Measurements from ENCODE around the gene GARIN5A. TPM values are rescaled to one million over a fixed set of nuclear protein-coding genes. Genes with fewer than 3 reads are reported as not detected.

Gene GARIN5A
- total RNA-seq, 2 donors from 2014 or later = 1.1 TPM; not detected in 1

DNA sequence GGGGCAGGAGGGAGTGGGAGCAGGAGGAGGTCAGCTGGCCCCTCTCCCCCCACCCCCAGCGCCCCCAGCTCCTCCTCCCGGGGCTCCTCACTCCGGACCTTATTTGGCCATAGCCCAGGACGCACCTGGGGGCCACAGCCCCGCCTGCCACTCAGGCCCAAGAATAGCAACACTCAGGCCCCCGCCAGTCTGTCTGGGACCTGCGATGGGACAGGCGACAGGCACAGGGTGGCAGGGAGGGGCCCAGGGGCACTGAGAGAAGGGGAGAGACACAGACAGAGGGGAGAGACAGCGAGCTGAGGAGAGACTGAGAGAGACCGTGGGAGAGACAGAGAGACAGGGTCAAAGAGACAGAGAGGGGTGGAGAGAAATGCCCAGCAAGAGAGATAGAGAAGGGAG, 24.1 kb upstream of the GARIN5A start:
- Mint-ChIP-seq H3K27ac (no peak overlapping the region), H3K36me3 (no peaks in the 10 kb centered on the region)

DNA sequence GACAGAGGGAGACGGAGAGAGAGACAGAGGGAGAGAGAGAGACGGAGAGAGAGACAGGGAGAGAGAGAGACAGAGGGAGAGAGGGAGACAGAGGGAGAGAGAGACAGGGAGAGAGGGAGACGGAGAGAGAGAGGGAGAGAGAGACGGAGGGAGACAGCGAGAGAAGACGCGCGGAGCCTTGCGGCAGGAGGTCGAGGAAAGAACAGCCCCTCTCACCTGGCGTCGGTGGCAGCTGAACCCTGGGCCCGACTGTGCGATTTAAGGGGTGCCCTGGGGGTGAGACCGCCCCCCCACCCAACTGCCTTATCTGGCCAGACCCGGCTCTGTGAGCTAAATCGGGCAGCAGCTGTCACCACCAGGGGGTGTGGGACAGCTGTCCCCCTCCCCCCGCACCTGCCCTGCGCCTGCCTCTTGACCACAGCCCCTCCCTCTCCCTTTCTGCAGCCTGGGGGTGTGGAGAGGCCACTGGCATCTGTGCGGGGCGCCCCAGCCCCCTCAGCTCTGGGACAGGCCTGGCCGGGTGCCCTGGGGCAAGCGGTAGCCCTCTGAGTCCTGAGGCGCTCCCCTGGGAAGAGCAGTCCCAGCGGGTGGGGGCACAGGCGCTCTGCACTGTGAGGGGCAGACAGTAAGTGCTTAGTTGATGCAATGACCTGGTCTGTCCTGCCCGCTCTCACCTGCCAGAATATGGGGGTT, 23.6 kb upstream of the GARIN5A start:
- Mint-ChIP-seq H3K9me3 (no peaks in the 10 kb centered on the region), H3K27ac (no peak overlapping the region), H3K36me3 (no peaks in the 10 kb centered on the region), H3K4me1 (ENCODE audit: low read depth in 2 of 2) (no peaks in the 10 kb centered on the region), H3K27me3 (no peaks in the 10 kb centered on the region), H3K4me3 (no peak overlapping the region)
- ATAC-seq (peak; percentile 19 to 63), DNase-seq (ENCODE audit: low spot score) (no peak)

More for the DNA sequence above, 24.1 kb upstream of the GARIN5A start:
- ATAC-seq = peak; percentile 21 to 34
- no peaks in the 10 kb centered on the region for H3K9me3 Mint-ChIP-seq
- DNase-seq (ENCODE audit: low spot score) = no peak
- H3K4me3 Mint-ChIP-seq = no peak overlapping the region
- H3K27me3 Mint-ChIP-seq = no peaks in the 10 kb centered on the region
- H3K4me1 Mint-ChIP-seq (ENCODE audit: low read depth in 2 of 2) = no peaks in the 10 kb centered on the region

DNA sequence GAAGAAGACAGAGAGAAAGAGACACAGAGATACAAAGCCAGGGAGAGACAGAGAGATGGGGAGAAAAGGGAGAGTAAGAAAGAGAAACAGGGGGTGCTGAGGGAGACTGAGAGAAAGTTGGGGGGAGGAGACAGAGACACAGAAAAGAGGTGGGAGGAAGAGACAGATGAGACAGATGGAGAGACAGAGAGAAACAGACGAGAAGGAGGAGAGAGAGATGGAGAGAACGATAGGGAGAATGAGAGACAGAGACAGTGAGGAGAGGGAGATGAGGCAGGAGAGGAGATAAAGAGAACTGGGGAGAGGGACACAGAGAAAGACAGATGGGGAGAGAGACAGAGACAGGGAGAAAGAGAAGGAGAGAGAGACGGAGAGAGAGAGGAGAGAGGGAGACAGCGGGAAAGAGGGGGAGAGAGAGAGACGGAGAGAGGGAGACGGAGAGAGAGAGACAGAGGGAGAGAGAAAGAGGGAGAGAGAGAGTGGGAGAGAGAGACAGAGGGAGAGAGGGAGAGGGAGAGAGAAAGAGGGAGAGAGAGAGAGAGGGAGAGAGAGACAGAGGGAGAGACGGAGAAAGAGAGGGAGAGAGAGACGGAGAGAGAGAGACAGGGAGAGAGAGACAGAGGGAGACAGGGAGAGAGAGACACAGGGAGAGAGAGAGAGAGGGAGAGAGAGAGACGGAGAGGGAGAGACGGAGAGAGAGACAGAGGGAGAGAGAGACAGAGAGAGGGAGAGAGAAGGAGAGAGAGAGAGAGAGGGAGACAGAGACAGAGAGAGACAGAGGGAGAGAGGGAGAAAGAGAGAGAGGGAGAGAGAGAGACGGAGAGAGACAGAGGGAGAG, 21.8 kb upstream of the GARIN5A start:
- H3K27me3 Mint-ChIP-seq = no peaks in the 10 kb centered on the region
- no peak overlapping the region for H3K27ac Mint-ChIP-seq
- no peak overlapping the region for H3K4me3 Mint-ChIP-seq
- H3K9me3 Mint-ChIP-seq = no peaks in the 10 kb centered on the region
- no peaks in the 10 kb centered on the region for H3K4me1 Mint-ChIP-seq (ENCODE audit: low read depth in 2 of 2)
- ATAC-seq = no peak
- H3K36me3 Mint-ChIP-seq = no peaks in the 10 kb centered on the region
- no peak for DNase-seq (ENCODE audit: low spot score)

DNA sequence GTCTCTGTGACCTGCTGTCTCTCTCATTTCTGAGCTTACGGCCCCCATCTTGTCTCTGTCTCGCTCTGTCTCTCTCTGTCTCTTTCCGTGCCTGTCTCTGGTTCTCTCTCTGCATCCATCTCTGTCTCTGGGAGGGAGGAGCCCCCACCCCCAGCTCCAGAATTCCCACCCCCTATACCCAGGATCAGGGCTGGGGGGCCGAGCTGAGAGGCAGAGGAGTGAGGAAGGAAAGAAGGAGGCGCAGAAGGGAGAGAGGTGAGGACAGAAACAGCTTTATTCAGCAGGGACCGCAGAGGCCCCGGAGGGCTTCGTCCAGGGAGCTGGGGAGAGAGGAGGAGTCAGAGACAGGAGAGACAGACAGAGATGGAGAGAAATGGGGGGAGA, 20.4 kb upstream of the GARIN5A start:
- no peaks in the 10 kb centered on the region for H3K9me3 Mint-ChIP-seq
- H3K27ac Mint-ChIP-seq = no peak overlapping the region
- H3K36me3 Mint-ChIP-seq = no peaks in the 10 kb centered on the region
- no peaks in the 10 kb centered on the region for H3K27me3 Mint-ChIP-seq
- peaks cover 5% of the 10 kb centered on the region in 2 donors for H3K4me1 Mint-ChIP-seq (ENCODE audit: low read depth in 2 of 2)
- DNase-seq (ENCODE audit: low spot score) (no peak), ATAC-seq (no peak)
- no peak overlapping the region for H3K4me3 Mint-ChIP-seq

DNA sequence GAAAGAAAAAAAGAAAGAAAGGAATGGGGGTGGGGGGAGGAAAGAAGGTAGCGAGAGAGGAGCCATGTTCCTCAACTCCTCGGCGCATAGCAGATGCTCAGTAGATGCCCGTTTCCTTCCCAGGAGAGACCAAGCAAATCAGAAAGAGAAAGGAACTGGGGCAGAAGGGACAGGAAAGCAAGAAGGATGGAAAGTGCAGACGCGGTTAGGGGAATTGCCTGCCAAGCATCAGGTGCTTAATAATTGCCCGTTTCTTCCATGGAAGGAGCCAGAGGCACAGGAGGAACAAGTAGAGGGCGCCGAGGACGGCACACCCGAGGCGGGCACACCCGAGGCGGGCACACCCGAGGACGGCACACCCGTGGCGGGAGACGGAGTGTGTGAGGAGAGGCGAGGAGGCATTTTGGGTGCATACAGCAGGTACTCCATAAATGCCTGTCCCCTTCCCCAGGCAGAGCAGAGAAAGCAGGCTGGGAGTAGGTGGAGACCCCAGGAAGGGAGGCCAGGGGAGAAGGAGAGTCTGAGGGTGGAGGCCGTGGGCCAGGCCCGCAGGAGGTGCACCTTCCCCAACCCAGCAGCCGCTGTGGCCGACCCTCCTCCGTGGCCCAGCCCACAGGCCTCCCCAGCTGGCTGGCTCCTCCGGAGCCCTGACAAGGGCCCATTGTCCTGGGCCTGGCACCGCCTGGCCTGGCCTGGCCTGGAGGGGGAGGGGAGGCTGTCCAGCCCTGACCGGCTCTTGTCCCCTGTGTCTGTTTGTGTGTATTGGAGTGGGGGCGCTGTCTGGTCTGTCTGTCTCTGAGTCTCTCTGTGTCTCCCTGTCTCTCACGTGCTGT, 19.8 kb upstream of the GARIN5A start:
- Mint-ChIP-seq H3K4me1 (ENCODE audit: low read depth in 2 of 2) (peaks cover 11% of the 10 kb centered on the region in 2 donors), H3K27ac (peak overlapping the region in 1 of 2 donors; percentile 65), H3K36me3 (no peaks in the 10 kb centered on the region), H3K27me3 (peaks cover 0 to 5% of the 10 kb centered on the region in 2 donors), H3K4me3 (no peak overlapping the region), H3K9me3 (no peaks in the 10 kb centered on the region)
- no peak for ATAC-seq
- no peak for DNase-seq (ENCODE audit: low spot score)

DNA sequence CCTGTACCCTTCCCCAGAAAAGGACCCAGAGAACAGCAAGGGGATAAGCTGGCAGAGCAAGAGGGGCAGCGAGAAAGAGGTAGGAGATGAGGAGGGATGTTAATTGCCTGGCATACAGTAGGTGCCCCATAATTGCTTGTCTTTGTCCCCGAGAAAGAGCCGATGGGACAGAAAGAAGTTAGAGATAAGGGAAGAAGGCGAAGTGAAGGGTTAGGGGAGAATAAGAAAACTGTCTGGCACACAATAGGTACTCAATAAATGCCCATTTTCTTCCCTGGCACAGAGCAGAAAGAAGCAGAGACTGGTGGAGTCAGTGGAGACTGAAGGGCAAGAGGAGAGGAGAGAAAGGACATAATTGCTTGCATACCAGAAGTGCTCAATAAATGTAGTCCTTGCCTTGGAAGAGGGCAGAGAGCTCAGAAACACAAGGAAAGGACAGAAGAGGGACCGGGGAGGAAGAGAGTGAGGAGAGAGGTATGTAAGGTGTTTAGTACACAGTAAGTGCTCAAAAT, 18.4 kb upstream of the GARIN5A start:
- H3K4me3 Mint-ChIP-seq = no peak overlapping the region
- H3K36me3 Mint-ChIP-seq = no peaks in the 10 kb centered on the region
- DNase-seq (ENCODE audit: low spot score) (no peak), ATAC-seq (no peak)
- H3K27me3 Mint-ChIP-seq = peaks cover 0 to 5% of the 10 kb centered on the region in 2 donors
- peaks cover 13% of the 10 kb centered on the region in 2 donors for H3K4me1 Mint-ChIP-seq (ENCODE audit: low read depth in 2 of 2)
- H3K27ac Mint-ChIP-seq = no peak overlapping the region
- no peaks in the 10 kb centered on the region for H3K9me3 Mint-ChIP-seq

DNA sequence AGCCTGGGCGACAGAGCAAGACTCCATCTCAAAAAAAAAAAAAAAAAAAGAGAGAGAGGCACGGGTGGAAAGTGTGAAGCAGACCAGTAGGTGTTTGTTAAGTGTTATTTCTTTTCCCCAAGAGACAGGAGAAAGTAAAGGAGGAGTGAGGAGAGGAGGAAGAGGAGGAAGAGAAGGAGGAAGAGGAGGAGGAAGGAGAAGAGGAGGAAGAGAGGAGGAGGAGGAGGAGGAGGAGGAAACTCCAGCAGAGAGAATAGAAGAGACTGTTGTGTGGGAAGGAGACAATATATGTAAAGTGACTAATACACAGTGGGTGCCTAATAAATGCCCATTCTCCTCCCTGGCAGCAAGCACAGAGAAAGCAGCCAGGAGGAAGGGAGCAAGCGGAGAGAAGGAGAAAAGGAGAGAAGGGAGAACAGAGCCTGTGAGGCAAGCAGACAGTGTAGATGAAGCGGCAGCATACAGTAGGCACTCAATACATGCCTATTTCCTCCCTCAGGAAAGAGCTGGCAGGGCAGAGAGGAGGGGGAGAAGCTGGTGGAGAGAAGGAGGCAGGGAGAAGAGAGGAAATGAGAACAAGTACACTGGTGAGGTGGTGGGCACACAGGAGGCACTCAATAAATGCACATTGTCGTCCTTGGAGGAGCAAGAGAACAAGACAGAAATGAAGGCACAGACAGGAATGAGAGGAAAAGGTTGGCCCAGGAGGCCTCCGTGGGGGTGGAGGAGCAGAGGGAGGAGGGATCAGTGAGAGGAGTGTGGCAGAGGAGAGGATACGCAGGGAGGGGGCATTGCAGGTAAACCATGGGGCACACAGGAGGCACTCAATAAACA, 17.8 kb upstream of the GARIN5A start:
- Mint-ChIP-seq H3K27ac (no peak overlapping the region), H3K9me3 (no peaks in the 10 kb centered on the region), H3K4me1 (ENCODE audit: low read depth in 2 of 2) (peaks cover 13% of the 10 kb centered on the region in 2 donors), H3K36me3 (no peaks in the 10 kb centered on the region), H3K27me3 (peaks cover 0 to 5% of the 10 kb centered on the region in 2 donors), H3K4me3 (no peak overlapping the region)
- ATAC-seq (no peak), DNase-seq (ENCODE audit: low spot score) (no peak)

DNA sequence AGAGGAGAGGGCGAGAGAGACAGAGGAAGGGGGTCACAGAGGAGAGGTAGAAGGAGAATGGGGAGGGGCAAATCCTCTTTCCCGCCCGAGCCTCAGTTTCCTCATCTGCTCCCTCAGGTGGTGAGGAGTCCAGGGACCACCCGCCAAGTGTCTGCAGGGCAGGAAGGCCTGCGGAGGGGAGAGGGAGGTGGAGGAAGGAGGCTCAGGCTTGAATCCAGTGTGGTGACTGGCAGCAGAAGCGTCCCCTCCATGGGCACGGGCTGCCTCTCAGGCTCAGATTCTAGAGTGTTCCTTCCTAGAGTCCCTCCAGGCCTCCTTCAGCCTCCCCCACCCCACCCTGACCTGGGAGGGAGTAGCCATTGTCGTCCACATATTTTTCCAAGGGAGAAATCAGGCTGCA, 16.5 kb upstream of the GARIN5A start:
- Mint-ChIP-seq H3K27ac (no peak overlapping the region), H3K36me3 (no peaks in the 10 kb centered on the region), H3K27me3 (peaks cover 0 to 5% of the 10 kb centered on the region in 2 donors), H3K9me3 (no peaks in the 10 kb centered on the region), H3K4me1 (ENCODE audit: low read depth in 2 of 2) (peaks cover 19 to 24% of the 10 kb centered on the region in 2 donors), H3K4me3 (no peak overlapping the region)
- DNase-seq (ENCODE audit: low spot score) = no peak
- ATAC-seq = no peak

DNA sequence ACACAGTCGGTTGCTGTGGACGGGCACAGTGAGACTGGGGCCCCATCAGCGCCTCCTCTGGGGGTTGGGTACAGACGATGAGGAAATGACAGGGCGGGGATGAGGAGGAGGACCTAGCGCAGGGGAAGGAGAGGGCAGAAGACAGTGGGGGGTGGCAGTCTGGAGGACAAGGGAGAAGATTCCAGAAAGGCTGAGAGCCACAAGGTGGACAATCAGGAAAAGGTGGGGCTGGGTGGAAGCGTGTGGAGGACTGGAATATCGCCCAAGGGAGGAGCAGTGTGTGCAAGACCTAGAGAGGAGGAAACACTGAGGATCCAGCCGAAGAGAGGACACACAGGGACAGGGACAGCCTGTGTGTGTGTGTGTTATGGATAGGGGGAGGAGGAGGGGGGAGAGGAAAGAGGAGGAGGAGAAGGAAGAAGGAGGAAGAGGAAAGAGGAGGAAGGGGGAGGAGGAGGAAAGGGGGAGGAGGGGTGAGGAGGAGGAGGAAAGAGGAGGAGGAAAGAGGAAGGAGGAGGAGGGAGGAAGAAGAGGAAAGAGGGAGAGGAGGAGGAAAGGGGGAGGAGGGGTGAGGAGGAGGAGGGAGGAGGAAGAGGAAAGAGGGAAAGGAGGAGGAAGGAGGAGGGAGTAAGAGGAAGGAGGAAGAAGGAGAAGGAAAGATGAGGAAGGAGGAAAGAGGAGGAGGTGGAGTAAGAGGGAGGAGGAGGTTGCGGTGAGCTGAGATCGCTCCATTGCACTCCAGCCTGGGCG, 15.8 kb upstream of the GARIN5A start:
- H3K36me3 Mint-ChIP-seq = no peaks in the 10 kb centered on the region
- H3K27ac Mint-ChIP-seq = no peak overlapping the region
- peaks cover 19 to 28% of the 10 kb centered on the region in 2 donors for H3K4me1 Mint-ChIP-seq (ENCODE audit: low read depth in 2 of 2)
- peak; percentile 70 to 71 for ATAC-seq
- no peak for DNase-seq (ENCODE audit: low spot score)
- no peaks in the 10 kb centered on the region for H3K9me3 Mint-ChIP-seq
- H3K4me3 Mint-ChIP-seq = peak overlapping the region; percentile 33
- H3K27me3 Mint-ChIP-seq = peaks cover 0 to 5% of the 10 kb centered on the region in 2 donors

DNA sequence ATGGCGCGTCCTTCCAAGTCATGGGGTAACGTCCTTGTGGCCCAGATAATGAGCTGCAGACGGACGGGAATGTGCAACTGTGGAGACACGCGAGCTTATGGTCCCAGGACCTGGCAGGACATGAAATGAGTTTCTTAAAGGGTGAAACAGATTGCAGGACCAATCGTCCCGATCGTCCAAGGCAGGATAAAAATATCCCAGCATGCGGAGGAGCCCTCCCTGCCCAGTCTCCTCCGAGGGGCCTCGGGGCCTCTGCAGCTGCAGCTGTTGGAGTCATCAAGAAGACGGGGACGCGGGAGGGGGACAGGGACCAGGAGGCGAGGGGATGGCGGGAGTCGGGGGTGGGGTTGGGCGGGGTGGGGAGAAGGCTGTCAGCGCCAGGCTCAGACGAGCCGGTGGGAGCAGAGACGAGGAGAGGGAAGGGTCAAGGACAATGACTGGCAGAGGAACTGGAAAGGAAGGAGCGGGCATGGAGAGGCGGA, 14.4 kb upstream of the GARIN5A start:
- no peak for DNase-seq (ENCODE audit: low spot score)
- ATAC-seq = no peak
- Mint-ChIP-seq H3K27ac (peak overlapping the region in 1 of 2 donors; percentile 0), H3K9me3 (no peaks in the 10 kb centered on the region), H3K4me1 (ENCODE audit: low read depth in 2 of 2) (peaks cover 19 to 28% of the 10 kb centered on the region in 2 donors), H3K36me3 (no peaks in the 10 kb centered on the region), H3K27me3 (peaks cover 0 to 5% of the 10 kb centered on the region in 2 donors), H3K4me3 (no peak overlapping the region)

DNA sequence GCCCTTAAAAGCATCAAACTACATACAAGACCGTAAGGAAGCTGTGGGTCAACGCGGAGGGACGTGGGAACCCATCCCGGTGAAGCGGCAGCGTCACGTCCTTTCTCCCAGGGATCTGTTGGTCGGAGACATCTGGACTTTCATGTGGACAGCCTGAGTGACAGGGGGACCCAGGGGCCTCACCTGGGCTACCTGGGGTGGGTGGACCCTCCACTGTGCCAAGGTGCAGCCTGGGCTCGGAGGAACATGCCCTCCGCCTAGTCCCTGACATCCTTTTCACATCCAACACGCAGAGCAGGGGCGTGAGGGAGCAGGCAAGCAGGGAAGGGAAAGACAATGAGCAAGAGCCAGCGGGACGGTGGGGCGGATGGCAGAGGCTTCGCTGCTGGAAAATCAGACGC, 13.8 kb upstream of the GARIN5A start:
- peaks cover 0 to 5% of the 10 kb centered on the region in 2 donors for H3K27me3 Mint-ChIP-seq
- H3K4me3 Mint-ChIP-seq = no peak overlapping the region
- no peaks in the 10 kb centered on the region for H3K9me3 Mint-ChIP-seq
- no peaks in the 10 kb centered on the region for H3K36me3 Mint-ChIP-seq
- no peak for ATAC-seq
- peaks cover 19 to 28% of the 10 kb centered on the region in 2 donors for H3K4me1 Mint-ChIP-seq (ENCODE audit: low read depth in 2 of 2)
- no peak for DNase-seq (ENCODE audit: low spot score)
- H3K27ac Mint-ChIP-seq = no peak overlapping the region

DNA sequence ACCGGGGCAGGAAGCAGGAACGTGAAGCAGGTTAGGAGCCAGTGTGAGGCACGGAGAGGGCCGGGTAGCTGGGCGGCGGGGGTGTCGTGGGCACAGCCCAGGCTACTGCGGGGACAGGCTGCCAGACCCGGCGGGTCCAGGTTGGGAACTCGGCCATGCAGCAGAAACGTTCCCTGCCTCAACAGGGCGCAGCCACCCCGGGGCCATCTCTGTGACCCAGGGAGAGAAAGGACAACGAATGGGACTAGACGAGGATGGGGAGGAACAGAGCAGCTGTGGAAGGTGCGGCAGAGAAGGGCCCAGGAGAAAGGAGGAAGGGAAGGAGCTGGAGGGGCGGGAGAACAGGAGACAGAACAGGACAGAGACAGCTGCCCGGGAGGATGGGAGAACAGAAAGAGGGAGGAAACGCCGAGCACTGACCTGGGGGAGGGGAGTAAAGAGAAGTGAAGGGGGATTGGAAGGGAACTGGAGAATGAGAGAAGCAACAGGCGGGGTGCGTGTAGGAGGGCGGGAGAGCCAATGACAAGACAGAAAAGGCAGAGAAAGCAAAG, 12.9 kb upstream of the GARIN5A start:
- Mint-ChIP-seq H3K4me1 (ENCODE audit: low read depth in 2 of 2) (peaks cover 19 to 28% of the 10 kb centered on the region in 2 donors), H3K9me3 (no peaks in the 10 kb centered on the region), H3K36me3 (no peaks in the 10 kb centered on the region), H3K27me3 (peaks cover 0 to 5% of the 10 kb centered on the region in 2 donors), H3K27ac (no peak overlapping the region), H3K4me3 (no peak overlapping the region)
- peak in 1 of 2 donors; percentile 37 for ATAC-seq
- no peak for DNase-seq (ENCODE audit: low spot score)

All from natural killer cell treated with Interleukin-12 subunit alpha and Interleukin-12 subunit beta and Interleukin-15 and Interleukin-18, amount 100 ng/mL, for 72 hours (primary cell).